K562 (cell line): Measurements from ENCODE around the gene CRIP3. TPM values are rescaled to one million over a fixed set of nuclear protein-coding genes. Genes with fewer than 3 reads are reported as not detected.

Experiments used
- CHD2 ChIP-seq: IDR thresholded peaks from 2 replicates; pipeline ENCODE4 v1.6.1; 2011; ENCODE audit warnings: low read depth, low read length
- FOXA3 ChIP-seq, 2 experiments: fragments of 450-650 bp in 1 of 2; sonication (generic) in 1 of 2; formaldehyde crosslinking; IDR thresholded peaks in 1 of 2; conservative IDR thresholded peaks in 1 of 2; 2 replicates each; pipeline versions ENCODE4 v1.4.0 to v1.8.0; 2020 to 2022; ENCODE audit warnings: mild to moderate bottlenecking in 2 of 2, missing genetic modification reagents in 1 of 2
- MTF1 ChIP-seq: fragments of 250-450 bp; sonication (Bioruptor Pico); IDR thresholded peaks from 2 replicates; pipeline ENCODE4 v1.9.0; 2021; ENCODE audit warnings: moderate library complexity, mild to moderate bottlenecking, inconsistent platforms, borderline replicate concordance
- RAD21 ChIP-seq, 2 experiments: fragments of 250-450 bp in 1 of 2; fragments of 450-650 bp in 1 of 2; sonication (Bioruptor Pico) in 1 of 2; formaldehyde crosslinking in 1 of 2; IDR thresholded peaks in 1 of 2; conservative IDR thresholded peaks in 1 of 2; 2 replicates each; pipeline versions ENCODE4 v1.4.0 to v1.8.0; 2020 to 2022; ENCODE audit warnings: mild to moderate bottlenecking in 2 of 2, moderate library complexity in 1 of 2
- RBM22 ChIP-seq: fragments of 200-400 bp; formaldehyde crosslinking; IDR thresholded peaks from 2 replicates; pipeline ENCODE4 v1.6.1; 2018; ENCODE audit warnings: low read length, low read depth; ENCODE audit not compliant: poor library complexity, severe bottlenecking
- ZKSCAN1 ChIP-seq: fragments of 150-350 bp; IDR thresholded peaks from 2 replicates; pipeline ENCODE4 v1.6.1; 2016; ENCODE audit warnings: low read depth, low read length
- ZNF174 ChIP-seq: fragments of 250-450 bp; sonication (Bioruptor Pico); IDR thresholded peaks from 2 replicates; pipeline ENCODE4 v1.4.0; 2020; ENCODE audit warnings: mild to moderate bottlenecking
- ZNF175 ChIP-seq: fragments of 200-800 bp; sonication (Bioruptor generic); IDR thresholded peaks from 2 replicates; pipeline ENCODE4 v1.6.1; 2016; ENCODE audit warnings: low read depth, mild to moderate bottlenecking, missing genetic modification characterization, missing compliant biosample characterization
- ZNF778 ChIP-seq: fragments of 450-650 bp; formaldehyde crosslinking; IDR thresholded peaks from 2 replicates; pipeline ENCODE4 v1.4.0; 2020; ENCODE audit warnings: mild to moderate bottlenecking, moderate library complexity
- polyA plus RNA-seq, 8 experiments: library from polyadenylated mRNA; depleted of rRNA in 4 of 8; stranded (reverse) in 5 of 8; unstranded in 3 of 8; fragments of >200 nt; fragmentation: Nextera tagmentation in 2 of 8; fragmentation: Illumina TruSeq in 1 of 8; extraction: Ambion mirVana in 2 of 8; extraction: Trizol in 1 of 8; gene quantifications; 2 replicates each; pipeline versions ENCODE4 v1.2.1 to v1.2.3, GENCODE V29; 2011 to 2014; ENCODE audit warnings: inconsistent platforms in 1 of 8, missing spikeins in 1 of 8
- total RNA-seq, 7 experiments: library from RNA; depleted of rRNA in 6 of 7; stranded (reverse); fragments of >200 nt in 6 of 7; fragmentation: Illumina TruSeq in 2 of 7; extraction: Trizol in 2 of 7; gene quantifications; 2 replicates each; pipeline versions ENCODE4 v1.2.1 to v1.2.3, GENCODE V29; 2011 to 2021; ENCODE audit warnings: low replicate concordance in 1 of 7
- TF ChIP-seq, protein P1 (sequence below), 2 experiments: fragments of 150-350 bp in 1 of 2; IDR thresholded peaks; 2 replicates each; pipeline ENCODE4 v1.6.1; 2012 to 2016; ENCODE audit warnings: low read depth in 2 of 2, low read length in 2 of 2, mild to moderate bottlenecking in 1 of 2, moderate library complexity in 1 of 2
- TF ChIP-seq, protein P2 (sequence below): fragments of 250-450 bp; sonication (Bioruptor Pico); IDR thresholded peaks from 2 replicates; pipeline ENCODE4 v1.4.0; 2020
- TF ChIP-seq, protein P3 (sequence below), 3 experiments: IDR thresholded peaks in 2 of 3; conservative IDR thresholded peaks in 1 of 3; 2 replicates each; pipeline ENCODE4 v1.5.1; 2011 to 2012; ENCODE audit warnings: low read length in 3 of 3, mild to moderate bottlenecking in 3 of 3, control low read depth in 2 of 3, improper control_type of control experiment in 1 of 3, inconsistent platforms in 1 of 3, low read depth in 1 of 3, mixed read lengths in 1 of 3, moderate library complexity in 1 of 3; ENCODE audit not compliant: insufficient read depth in 2 of 3

Gene CRIP3
- total and polyA plus RNA-seq, 9 of the 15 experiments (the other 6 are each of a cell fraction or from before 2014, with no cell fraction given): 0.36 to 2.1 (median 0.87) TPM

DNA sequence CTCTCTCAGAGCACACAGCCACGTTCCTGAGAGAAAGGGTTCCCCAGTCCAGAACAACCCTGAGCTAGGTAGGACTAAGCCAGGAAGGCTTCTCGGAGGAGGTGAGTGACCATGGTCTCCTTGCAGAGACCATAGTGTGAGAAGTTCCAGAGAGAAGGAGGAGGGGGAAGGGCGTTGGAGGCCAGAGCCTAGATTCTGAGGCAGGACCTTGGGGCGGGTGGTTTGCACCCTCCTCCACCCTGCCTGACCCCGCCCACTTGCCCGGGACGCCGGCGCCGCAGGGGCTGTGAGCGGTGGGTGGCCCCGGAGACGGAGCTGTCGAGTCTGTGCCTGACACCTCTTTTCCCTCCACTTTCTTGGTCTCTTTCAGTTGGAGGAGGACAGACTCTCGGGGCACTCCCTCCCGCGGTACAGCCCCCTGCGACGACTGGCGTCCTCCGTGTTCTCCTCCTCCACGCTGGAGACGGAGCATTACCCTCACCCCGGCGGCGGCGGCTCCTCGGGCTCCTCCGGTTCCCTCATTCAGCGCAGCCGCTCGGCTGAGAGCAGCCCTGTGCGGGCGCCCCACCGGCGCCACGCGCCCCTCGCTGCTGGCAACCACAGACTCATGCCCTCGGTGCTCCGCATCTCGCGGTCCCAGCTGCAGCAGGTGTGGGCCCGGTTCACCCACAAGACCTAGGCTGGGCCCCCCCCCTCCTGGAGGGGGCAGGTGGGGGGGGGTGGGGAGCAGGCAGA, 39.2 kb downstream of the CRIP3 start (continued):
- TF ChIP-seq, protein P1, sequence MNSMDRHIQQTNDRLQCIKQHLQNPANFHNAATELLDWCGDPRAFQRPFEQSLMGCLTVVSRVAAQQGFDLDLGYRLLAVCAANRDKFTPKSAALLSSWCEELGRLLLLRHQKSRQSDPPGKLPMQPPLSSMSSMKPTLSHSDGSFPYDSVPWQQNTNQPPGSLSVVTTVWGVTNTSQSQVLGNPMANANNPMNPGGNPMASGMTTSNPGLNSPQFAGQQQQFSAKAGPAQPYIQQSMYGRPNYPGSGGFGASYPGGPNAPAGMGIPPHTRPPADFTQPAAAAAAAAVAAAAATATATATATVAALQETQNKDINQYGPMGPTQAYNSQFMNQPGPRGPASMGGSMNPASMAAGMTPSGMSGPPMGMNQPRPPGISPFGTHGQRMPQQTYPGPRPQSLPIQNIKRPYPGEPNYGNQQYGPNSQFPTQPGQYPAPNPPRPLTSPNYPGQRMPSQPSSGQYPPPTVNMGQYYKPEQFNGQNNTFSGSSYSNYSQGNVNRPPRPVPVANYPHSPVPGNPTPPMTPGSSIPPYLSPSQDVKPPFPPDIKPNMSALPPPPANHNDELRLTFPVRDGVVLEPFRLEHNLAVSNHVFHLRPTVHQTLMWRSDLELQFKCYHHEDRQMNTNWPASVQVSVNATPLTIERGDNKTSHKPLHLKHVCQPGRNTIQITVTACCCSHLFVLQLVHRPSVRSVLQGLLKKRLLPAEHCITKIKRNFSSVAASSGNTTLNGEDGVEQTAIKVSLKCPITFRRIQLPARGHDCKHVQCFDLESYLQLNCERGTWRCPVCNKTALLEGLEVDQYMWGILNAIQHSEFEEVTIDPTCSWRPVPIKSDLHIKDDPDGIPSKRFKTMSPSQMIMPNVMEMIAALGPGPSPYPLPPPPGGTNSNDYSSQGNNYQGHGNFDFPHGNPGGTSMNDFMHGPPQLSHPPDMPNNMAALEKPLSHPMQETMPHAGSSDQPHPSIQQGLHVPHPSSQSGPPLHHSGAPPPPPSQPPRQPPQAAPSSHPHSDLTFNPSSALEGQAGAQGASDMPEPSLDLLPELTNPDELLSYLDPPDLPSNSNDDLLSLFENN (IDR thresholded peaks at IDR 0.05; ENCODE audit: low read depth in 2 of 2, low read length in 2 of 2): no peak
- TF ChIP-seq CHD2 (no peak), RAD21 (CRISPR knock-in tag; conservative IDR thresholded peaks at IDR 0.05 in 1 of 2, IDR thresholded peaks at IDR 0.05 in 1 of 2) (no peak), ZNF175 (CRISPR knock-in tag) (no peak), ZKSCAN1 (no peak), MTF1 (CRISPR knock-in tag) (no peak), RBM22 (no peak), ZNF778 (no peak), FOXA3 (CRISPR knock-in tag; conservative IDR thresholded peaks at IDR 0.05 in 1 of 2, IDR thresholded peaks at IDR 0.05 in 1 of 2) (no peak), ZNF174 (no peak)
- TF ChIP-seq, protein P2, sequence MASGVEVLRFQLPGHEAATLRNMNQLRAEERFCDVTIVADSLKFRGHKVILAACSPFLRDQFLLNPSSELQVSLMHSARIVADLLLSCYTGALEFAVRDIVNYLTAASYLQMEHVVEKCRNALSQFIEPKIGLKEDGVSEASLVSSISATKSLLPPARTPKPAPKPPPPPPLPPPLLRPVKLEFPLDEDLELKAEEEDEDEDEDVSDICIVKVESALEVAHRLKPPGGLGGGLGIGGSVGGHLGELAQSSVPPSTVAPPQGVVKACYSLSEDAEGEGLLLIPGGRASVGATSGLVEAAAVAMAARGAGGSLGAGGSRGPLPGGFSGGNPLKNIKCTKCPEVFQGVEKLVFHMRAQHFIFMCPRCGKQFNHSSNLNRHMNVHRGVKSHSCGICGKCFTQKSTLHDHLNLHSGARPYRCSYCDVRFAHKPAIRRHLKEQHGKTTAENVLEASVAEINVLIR: no peak
- TF ChIP-seq, protein P3, sequence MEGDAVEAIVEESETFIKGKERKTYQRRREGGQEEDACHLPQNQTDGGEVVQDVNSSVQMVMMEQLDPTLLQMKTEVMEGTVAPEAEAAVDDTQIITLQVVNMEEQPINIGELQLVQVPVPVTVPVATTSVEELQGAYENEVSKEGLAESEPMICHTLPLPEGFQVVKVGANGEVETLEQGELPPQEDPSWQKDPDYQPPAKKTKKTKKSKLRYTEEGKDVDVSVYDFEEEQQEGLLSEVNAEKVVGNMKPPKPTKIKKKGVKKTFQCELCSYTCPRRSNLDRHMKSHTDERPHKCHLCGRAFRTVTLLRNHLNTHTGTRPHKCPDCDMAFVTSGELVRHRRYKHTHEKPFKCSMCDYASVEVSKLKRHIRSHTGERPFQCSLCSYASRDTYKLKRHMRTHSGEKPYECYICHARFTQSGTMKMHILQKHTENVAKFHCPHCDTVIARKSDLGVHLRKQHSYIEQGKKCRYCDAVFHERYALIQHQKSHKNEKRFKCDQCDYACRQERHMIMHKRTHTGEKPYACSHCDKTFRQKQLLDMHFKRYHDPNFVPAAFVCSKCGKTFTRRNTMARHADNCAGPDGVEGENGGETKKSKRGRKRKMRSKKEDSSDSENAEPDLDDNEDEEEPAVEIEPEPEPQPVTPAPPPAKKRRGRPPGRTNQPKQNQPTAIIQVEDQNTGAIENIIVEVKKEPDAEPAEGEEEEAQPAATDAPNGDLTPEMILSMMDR (IDR thresholded peaks at IDR 0.05 in 2 of 3, conservative IDR thresholded peaks at IDR 0.05 in 1 of 3; ENCODE audit: insufficient read depth in 2 of 3, low read depth in 1 of 3, low read length in 3 of 3): no peak
